OCI-LY7 (cell line): ENCODE measurements around the gene NAB2. TPM values are rescaled to one million over a fixed set of nuclear protein-coding genes. Genes with fewer than 3 reads are reported as not detected.

Experiments used
- BruUV-seq: library from RNA; stranded (reverse); fragments of 400-500 nt; replicated peaks from 2 replicates; lab custom pipeline; 2021; lab: Mats Ljungman, UMichigan
- CTCF ChIA-PET: fragments of 300-600 bp; sonication (Branson Sonifier 250); formaldehyde crosslinking; loops from one replicate; lab custom pipeline; 2022; ENCODE audit warnings: antibody characterized with exemption; ENCODE audit not compliant: unreplicated experiment; lab: Charles Lee
- POLR2A ChIA-PET: fragments of 300-600 bp; sonication (Branson Sonifier 250); formaldehyde crosslinking; loops from one replicate; lab custom pipeline; 2022; ENCODE audit warnings: antibody characterized with exemption; lab: Charles Lee
- DNase-seq: peaks from one replicate; pipeline ENCODE4 v3.0.0-alpha.2; 2015; ENCODE audit warnings: low spot score
- H2AFZ ChIP-seq: fragments of 200-600 bp; sonication (generic), shearing (Covaris generic); 2 replicates; pipeline ENCODE4 v1.6.1; 2014; ENCODE audit warnings: mild to moderate bottlenecking, antibody characterized with exemption, low read length, moderate library complexity
- H3K27ac ChIP-seq: fragments of 200-600 bp; sonication (generic); 2 replicates; pipeline ENCODE4 v1.5.1; 2014; ENCODE audit warnings: mixed run types, low read depth, mild to moderate bottlenecking, moderate library complexity, low read length, inconsistent platforms; ENCODE audit not compliant: poor library complexity, severe bottlenecking
- H3K36me3 ChIP-seq: fragments of 200-600 bp; sonication (generic); 2 replicates; pipeline ENCODE4 v1.6.1; 2014; ENCODE audit warnings: mild to moderate bottlenecking, antibody characterized with exemption, low read length, moderate library complexity, mixed read lengths; ENCODE audit not compliant: insufficient read depth
- H3K4me1 ChIP-seq: fragments of 200-600 bp; sonication (generic); 2 replicates; pipeline ENCODE4 v1.5.1; 2014; ENCODE audit warnings: mild to moderate bottlenecking, low read length; ENCODE audit not compliant: insufficient read depth, poor library complexity, severe bottlenecking
- H3K4me2 ChIP-seq: fragments of 200-600 bp; sonication (generic); 2 replicates; pipeline ENCODE4 v1.6.1; 2014; ENCODE audit warnings: mild to moderate bottlenecking, low read length
- H3K4me3 ChIP-seq: fragments of 200-600 bp; sonication (generic); 2 replicates; pipeline ENCODE4 v1.5.1; 2014; ENCODE audit warnings: mild to moderate bottlenecking, low read depth, low read length; ENCODE audit not compliant: poor library complexity, severe bottlenecking
- H3K79me2 ChIP-seq: fragments of 200-600 bp; sonication (generic); 2 replicates; pipeline ENCODE4 v1.6.1; 2016; ENCODE audit warnings: low read depth, mild to moderate bottlenecking, low read length, moderate library complexity, mixed read lengths; ENCODE audit not compliant: insufficient read depth
- H3K9me2 ChIP-seq: fragments of 200-600 bp; sonication (generic); 2 replicates; pipeline ENCODE4 v1.6.1; 2016; ENCODE audit warnings: mild to moderate bottlenecking, low read length, mixed read lengths; ENCODE audit not compliant: insufficient read depth
- H3K9me3 ChIP-seq: fragments of 200-600 bp; sonication (generic); 2 replicates; pipeline ENCODE4 v1.6.1; 2014; ENCODE audit warnings: mild to moderate bottlenecking, mixed run types, low read length, mixed read lengths
- H4K20me1 ChIP-seq: fragments of 200-600 bp; sonication (generic); 2 replicates; pipeline ENCODE4 v1.6.1; 2014; ENCODE audit warnings: mild to moderate bottlenecking, antibody characterized with exemption, low read length, moderate library complexity, mixed read lengths; ENCODE audit not compliant: insufficient read depth
- EZH2phosphoT487 ChIP-seq: fragments of 200-600 bp; sonication (generic); IDR thresholded peaks from 2 replicates; pipeline ENCODE4 v1.6.1; 2018; ENCODE audit warnings: low read depth, borderline replicate concordance, mild to moderate bottlenecking, mixed run types, antibody characterized with exemption, low read length, moderate library complexity, mixed read lengths
- intact Hi-C: fragments of 100-400 bp; cut with micrococcal nuclease; formaldehyde crosslinking; loops from one replicate; pipeline ENCODE4 v1.10.0; 2022; ENCODE audit not compliant: unreplicated experiment
- total RNA-seq, 2 experiments: library from RNA; depleted of rRNA in 1 of 2; stranded (reverse); fragments of >200 nt in 1 of 2; shearing (Covaris generic) in 1 of 2; gene quantifications; 2 replicates each; pipeline ENCODE4 v1.2.3, GENCODE V29; 2014 to 2022
- TF ChIP-seq, protein P1 (sequence below): fragments of 200-600 bp; sonication (generic); conservative IDR thresholded peaks from 2 replicates; pipeline ENCODE4 v1.5.1; 2014; ENCODE audit warnings: mild to moderate bottlenecking, antibody characterized with exemption, low read length, moderate library complexity, mixed read lengths

NAB2 gene
- total RNA-seq, 2 experiments from 2014 or later: 6.8 to 8.5 TPM

DNA sequence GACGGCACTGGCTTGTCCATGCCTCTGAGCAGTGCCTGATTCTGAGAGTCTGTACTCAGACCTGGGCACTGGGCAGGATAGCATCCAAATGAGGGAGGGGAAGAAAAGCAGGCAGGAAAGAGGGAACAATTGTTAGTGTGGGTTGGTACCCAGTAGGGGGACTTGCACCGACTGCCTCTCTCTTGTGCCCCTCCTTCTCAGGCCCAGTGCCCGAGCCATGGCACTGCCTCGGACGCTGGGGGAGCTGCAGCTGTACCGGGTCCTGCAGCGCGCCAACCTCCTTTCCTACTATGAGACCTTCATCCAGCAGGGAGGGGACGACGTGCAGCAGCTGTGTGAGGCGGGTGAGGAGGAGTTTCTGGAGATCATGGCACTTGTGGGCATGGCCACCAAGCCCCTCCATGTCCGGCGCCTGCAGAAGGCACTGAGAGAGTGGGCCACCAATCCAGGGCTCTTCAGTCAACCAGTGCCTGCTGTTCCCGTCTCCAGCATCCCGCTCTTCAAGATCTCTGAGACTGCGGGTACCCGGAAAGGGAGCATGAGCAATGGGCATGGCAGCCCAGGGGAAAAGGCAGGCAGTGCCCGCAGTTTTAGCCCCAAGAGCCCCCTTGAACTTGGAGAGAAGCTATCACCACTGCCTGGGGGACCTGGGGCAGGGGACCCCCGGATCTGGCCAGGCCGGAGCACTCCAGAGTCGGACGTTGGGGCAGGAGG, 2.2 kb downstream of the NAB2 start:
- TF ChIP-seq, protein P1, sequence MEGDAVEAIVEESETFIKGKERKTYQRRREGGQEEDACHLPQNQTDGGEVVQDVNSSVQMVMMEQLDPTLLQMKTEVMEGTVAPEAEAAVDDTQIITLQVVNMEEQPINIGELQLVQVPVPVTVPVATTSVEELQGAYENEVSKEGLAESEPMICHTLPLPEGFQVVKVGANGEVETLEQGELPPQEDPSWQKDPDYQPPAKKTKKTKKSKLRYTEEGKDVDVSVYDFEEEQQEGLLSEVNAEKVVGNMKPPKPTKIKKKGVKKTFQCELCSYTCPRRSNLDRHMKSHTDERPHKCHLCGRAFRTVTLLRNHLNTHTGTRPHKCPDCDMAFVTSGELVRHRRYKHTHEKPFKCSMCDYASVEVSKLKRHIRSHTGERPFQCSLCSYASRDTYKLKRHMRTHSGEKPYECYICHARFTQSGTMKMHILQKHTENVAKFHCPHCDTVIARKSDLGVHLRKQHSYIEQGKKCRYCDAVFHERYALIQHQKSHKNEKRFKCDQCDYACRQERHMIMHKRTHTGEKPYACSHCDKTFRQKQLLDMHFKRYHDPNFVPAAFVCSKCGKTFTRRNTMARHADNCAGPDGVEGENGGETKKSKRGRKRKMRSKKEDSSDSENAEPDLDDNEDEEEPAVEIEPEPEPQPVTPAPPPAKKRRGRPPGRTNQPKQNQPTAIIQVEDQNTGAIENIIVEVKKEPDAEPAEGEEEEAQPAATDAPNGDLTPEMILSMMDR: no peak
- TF ChIP-seq EZH2phosphoT487: no peak
- Histone ChIP-seq H3K36me3 (peaks cover 33% of the 10 kb centered on the region; the same call in 1 of the 2 replicates), H3K4me1 (peaks cover 42% of the 10 kb centered on the region), H3K79me2 (no peaks in the 10 kb centered on the region), H3K9me3 (no peaks in the 10 kb centered on the region), H3K9me2 (no peaks in the 10 kb centered on the region), H3K4me2 (no peak overlapping the region), H3K4me3 (no peak overlapping the region), H4K20me1 (no peaks in the 10 kb centered on the region), H2AFZ (no peak overlapping the region), H3K27ac (no peak overlapping the region)
- intact Hi-C loops: no loop called here
- CTCF ChIA-PET: interaction anchor here (0.5 to 0.6 kb wide), 2 partner anchors 14 to 21 kb away, joined by 3 read pairs; no protein-coding TSS in a partner anchor
- DNase-seq: no peak
- POLR2A ChIA-PET: interaction anchor here (0.6 to 1.4 kb wide), 3 partner anchors 12 to 258 kb away, joined by 3 to 5 read pairs (median 3); partner anchors contain the start of gene NEMP1
- no TSS peak for BruUV-seq

DNA sequence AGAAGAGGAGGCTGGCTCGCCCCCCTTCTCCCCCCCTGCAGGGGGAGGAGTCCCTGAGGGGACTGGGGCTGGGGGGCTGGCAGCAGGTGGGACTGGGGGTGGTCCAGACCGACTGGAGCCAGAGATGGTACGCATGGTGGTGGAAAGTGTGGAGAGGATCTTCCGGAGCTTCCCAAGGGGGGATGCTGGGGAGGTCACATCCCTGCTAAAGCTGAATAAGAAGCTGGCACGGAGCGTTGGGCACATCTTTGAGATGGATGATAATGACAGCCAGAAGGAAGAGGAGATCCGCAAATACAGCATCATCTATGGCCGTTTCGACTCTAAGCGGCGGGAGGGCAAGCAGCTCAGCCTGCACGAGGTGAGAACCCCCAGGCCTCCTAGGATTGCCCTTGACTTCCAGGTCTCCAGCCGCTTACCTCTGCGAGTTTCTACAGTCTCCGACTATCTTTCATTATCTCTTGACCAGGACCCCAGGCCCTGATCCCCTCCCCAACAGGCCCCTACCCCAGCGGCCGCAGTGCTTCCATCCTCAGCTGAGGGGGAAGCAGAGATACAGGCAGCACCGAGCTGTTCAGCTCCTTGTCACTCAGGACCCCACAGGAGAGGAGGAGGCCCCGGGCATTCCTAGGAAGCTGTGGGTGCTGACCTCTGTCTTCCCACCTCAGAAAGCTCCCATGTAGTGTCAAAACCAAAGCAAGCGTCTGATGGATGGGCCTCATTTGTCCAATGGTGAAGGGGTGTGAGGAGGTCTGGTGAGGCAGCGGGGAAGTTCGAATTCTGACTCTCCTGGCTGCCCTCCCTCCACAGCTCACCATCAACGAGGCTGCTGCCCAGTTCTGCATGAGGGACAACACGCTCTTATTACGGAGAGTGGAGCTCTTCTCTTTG, 3.0 kb downstream of the NAB2 start:
- no peaks in the 10 kb centered on the region for H3K9me2 ChIP-seq
- no TSS peak for BruUV-seq
- intact Hi-C loops: no loop called here

More for the DNA sequence above, 3.0 kb downstream of the NAB2 start:
- no peaks in the 10 kb centered on the region for H3K9me3 ChIP-seq
- TF ChIP-seq EZH2phosphoT487: no peak
- TF ChIP-seq, protein P1: no peak
- H3K27ac ChIP-seq: no peak overlapping the region
- ChIA-PET CTCF (interaction anchor here (0.5 to 2.9 kb wide), 3 partner anchors 14 to 23 kb away, joined by 3 to 10 read pairs (median 3); no protein-coding TSS in a partner anchor), POLR2A (interaction anchor here (0.6 to 1.4 kb wide), 2 partner anchors 13 to 19 kb away, joined by 3 to 5 read pairs; partner anchors contain the start of gene NEMP1)
- no peaks in the 10 kb centered on the region for H3K79me2 ChIP-seq
- no peaks in the 10 kb centered on the region for H4K20me1 ChIP-seq
- DNase-seq: no peak
- no peak overlapping the region for H3K4me3 ChIP-seq
- H3K4me2 ChIP-seq: no peak overlapping the region
- H2AFZ ChIP-seq: no peak overlapping the region
- peaks cover 38% of the 10 kb centered on the region for H3K4me1 ChIP-seq
- peaks cover 41% of the 10 kb centered on the region for H3K36me3 ChIP-seq
